Middle frontal gyrus (tissue), 1 donor: ENCODE data around the gene ZCCHC7.
"Not testable (repeated sequence)": the region's sequence is repeated elsewhere in the genome, so short reads cannot be mapped to it uniquely, and the experiment has no call there.

Experiments
- DNase-seq: peaks from one replicate; pipeline ENCODE4 v3.0.0-alpha.2; 2015; ENCODE audit warnings: low spot score; ENCODE audit errors: extremely low spot score

Gene ZCCHC7

GRCh38 chr9:37119907-37120842 lies at the start of gene ZCCHC7:
ZCCHC7 (plus strand) TSS chr9:37120574.
- peak; percentile 93 for DNase-seq

- DNase-seq, result not testable (repeated sequence)
Measured at GRCh38 chr9:37074790-37075189, 45.6 kb upstream of the ZCCHC7 start.

- DNase-seq, result peak; percentile 90
Measured at GRCh38 chr9:37079370-37080164, 40.8 kb upstream of the ZCCHC7 start.

GRCh38 chr9:37080165-37080628 lies 40.2 kb upstream of the ZCCHC7 start:
- DNase-seq, result not testable (repeated sequence)

- DNase-seq, result not testable (repeated sequence)
Measured at GRCh38 chr9:37081507-37081906, 38.9 kb upstream of the ZCCHC7 start.

GRCh38 chr9:37082214-37082765 lies 38.1 kb upstream of the ZCCHC7 start:
- no peak for DNase-seq

GRCh38 chr9:37083654-37084053 lies 36.7 kb upstream of the ZCCHC7 start:
- DNase-seq, result no peak

GRCh38 chr9:37085233-37085632 lies 35.1 kb upstream of the ZCCHC7 start:
- DNase-seq, result no peak

- not testable (repeated sequence) for DNase-seq
Measured at GRCh38 chr9:37092714-37093295, 27.6 kb upstream of the ZCCHC7 start.

GRCh38 chr9:37094751-37095150 lies 25.6 kb upstream of the ZCCHC7 start:
- no peak for DNase-seq

GRCh38 chr9:37096628-37097027 lies 23.7 kb upstream of the ZCCHC7 start:
- no peak for DNase-seq

- no peak for DNase-seq
Measured at GRCh38 chr9:37097294-37097693, 23.1 kb upstream of the ZCCHC7 start.

GRCh38 chr9:37100327-37100726 lies 20.0 kb upstream of the ZCCHC7 start:
- DNase-seq, result no peak

GRCh38 chr9:37100741-37101140 lies 19.6 kb upstream of the ZCCHC7 start:
- DNase-seq, result no peak

GRCh38 chr9:37102486-37102885 lies 17.9 kb upstream of the ZCCHC7 start:
- DNase-seq, result no peak

- DNase-seq, result no peak
Measured at GRCh38 chr9:37104183-37104889, 16.0 kb upstream of the ZCCHC7 start.

GRCh38 chr9:37105234-37105633 lies 15.1 kb upstream of the ZCCHC7 start:
- DNase-seq, result no peak

- no peak for DNase-seq
Measured at GRCh38 chr9:37107701-37108100, 12.7 kb upstream of the ZCCHC7 start.

GRCh38 chr9:37114442-37114841 lies 5.9 kb upstream of the ZCCHC7 start:
- not testable (repeated sequence) for DNase-seq

- no peak for DNase-seq
Measured at GRCh38 chr9:37117956-37118355, 2.4 kb upstream of the ZCCHC7 start.

GRCh38 chr9:37119360-37119759 lies 1.0 kb upstream of the ZCCHC7 start:
- DNase-seq, result no peak
